ENCODE results near the gene HLCS.

GRCh38 chr21:37009740-37010341, 43.4 kb upstream of the HLCS start:
- TF ChIP-seq CTCF (IDR thresholded peaks at IDR 0.05; ENCODE audit: low read depth, low read length): peak; percentile 66
- no peak for TF ChIP-seq EZH2phosphoT487 (IDR thresholded peaks at IDR 0.05; ENCODE audit: low read depth)

Data from OCI-LY3 (cell line).